Fibroblast of skin of right biceps (primary cell): ENCODE data around the gene SRGAP2C.
"Not testable (repeated sequence)": the region's sequence is repeated elsewhere in the genome, so short reads cannot be mapped to it uniquely, and the experiment has no call there.

ENCODE experiments used
- DNase-seq: peaks from one replicate; pipeline ENCODE4 v3.0.0-alpha.2; 2013

SRGAP2C gene

GRCh38 chr1:121230636-121231035 lies 45.9 kb downstream of the SRGAP2C start:
- not testable (repeated sequence) for DNase-seq

GRCh38 chr1:121232445-121233125 lies 47.8 kb downstream of the SRGAP2C start:
- DNase-seq = not testable (repeated sequence)

GRCh38 chr1:121234090-121234759 lies 49.5 kb downstream of the SRGAP2C start:
- DNase-seq = not testable (repeated sequence)

- DNase-seq = not testable (repeated sequence)
Measured at GRCh38 chr1:121238384-121238783, 53.6 kb downstream of the SRGAP2C start.

- DNase-seq = not testable (repeated sequence)
Measured at GRCh38 chr1:121243913-121244312, 59.1 kb downstream of the SRGAP2C start.

GRCh38 chr1:121246399-121246798 lies 61.6 kb downstream of the SRGAP2C start:
- DNase-seq = not testable (repeated sequence)

GRCh38 chr1:121252656-121253055 lies 67.9 kb downstream of the SRGAP2C start:
- not testable (repeated sequence) for DNase-seq

GRCh38 chr1:121254618-121255017 lies 69.8 kb downstream of the SRGAP2C start:
- DNase-seq = not testable (repeated sequence)

- not testable (repeated sequence) for DNase-seq
Measured at GRCh38 chr1:121257632-121258031, 72.9 kb downstream of the SRGAP2C start.

GRCh38 chr1:121258134-121258533 lies 73.4 kb downstream of the SRGAP2C start:
- DNase-seq = not testable (repeated sequence)

GRCh38 chr1:121260205-121260604 lies 75.4 kb downstream of the SRGAP2C start:
- peak; percentile 5 for DNase-seq

GRCh38 chr1:121262163-121262562 lies 77.4 kb downstream of the SRGAP2C start:
- DNase-seq = not testable (repeated sequence)

GRCh38 chr1:121263789-121264244 lies 79.0 kb downstream of the SRGAP2C start:
- DNase-seq = peak; percentile 47

- not testable (repeated sequence) for DNase-seq
Measured at GRCh38 chr1:121267072-121267471, 82.3 kb downstream of the SRGAP2C start.

GRCh38 chr1:121269309-121269708 lies 84.5 kb downstream of the SRGAP2C start:
- DNase-seq = not testable (repeated sequence)

GRCh38 chr1:121269973-121270372 lies 85.2 kb downstream of the SRGAP2C start:
- not testable (repeated sequence) for DNase-seq

GRCh38 chr1:121271143-121271715 lies 86.5 kb downstream of the SRGAP2C start:
- not testable (repeated sequence) for DNase-seq

- peak; percentile 15 for DNase-seq
Measured at GRCh38 chr1:121275435-121275834, 90.7 kb downstream of the SRGAP2C start.

GRCh38 chr1:121278202-121278601 lies 93.4 kb downstream of the SRGAP2C start:
- not testable (repeated sequence) for DNase-seq

GRCh38 chr1:121278777-121279547 lies 94.2 kb downstream of the SRGAP2C start:
- peak; percentile 58 for DNase-seq

GRCh38 chr1:121279548-121279898 lies 94.7 kb downstream of the SRGAP2C start:
- not testable (repeated sequence) for DNase-seq

GRCh38 chr1:121280699-121281317 lies 96.0 kb downstream of the SRGAP2C start:
- DNase-seq = not testable (repeated sequence)
